HG03565 (cell line): Measurements from ENCODE around the gene PUM1.
"Not testable (repeated sequence)": the region's sequence is repeated elsewhere in the genome, so short reads cannot be mapped to it uniquely, and the experiment has no call there.

Experiments
- ATAC-seq: cut with Tn5 transposase; IDR thresholded peaks from one replicate; pipeline ENCODE4 v1.9.1; 2021; ENCODE audit warnings: mild to moderate bottlenecking, moderate library complexity; ENCODE audit not compliant: unreplicated experiment

PUM1 gene

DNA sequence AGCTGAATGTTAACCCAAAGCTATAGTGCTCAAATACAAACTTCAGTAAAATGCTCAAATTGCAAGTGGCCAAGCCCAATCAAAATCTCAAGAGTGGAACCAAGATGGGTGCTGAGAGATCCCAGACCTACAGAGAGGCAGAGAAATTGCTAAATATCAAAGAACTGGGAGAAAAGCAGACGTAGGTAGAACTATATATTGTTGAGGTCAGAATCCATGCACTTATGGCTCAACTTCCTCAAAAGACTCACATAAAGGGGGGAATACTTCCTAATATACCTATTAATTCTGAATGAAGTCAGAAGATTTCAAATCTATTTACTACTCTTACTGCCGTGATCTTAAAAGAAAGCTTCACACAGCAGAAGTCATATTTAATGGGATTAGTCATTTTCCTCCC lies 65.2 kb downstream of the PUM1 start:
- no peak for ATAC-seq

- no peak for ATAC-seq
These were observed 66.6 kb downstream of the PUM1 start for GRCh38 chr1:30998887-30999286.

GRCh38 chr1:30998171-30998570 lies 67.3 kb downstream of the PUM1 start:
- ATAC-seq = no peak

DNA sequence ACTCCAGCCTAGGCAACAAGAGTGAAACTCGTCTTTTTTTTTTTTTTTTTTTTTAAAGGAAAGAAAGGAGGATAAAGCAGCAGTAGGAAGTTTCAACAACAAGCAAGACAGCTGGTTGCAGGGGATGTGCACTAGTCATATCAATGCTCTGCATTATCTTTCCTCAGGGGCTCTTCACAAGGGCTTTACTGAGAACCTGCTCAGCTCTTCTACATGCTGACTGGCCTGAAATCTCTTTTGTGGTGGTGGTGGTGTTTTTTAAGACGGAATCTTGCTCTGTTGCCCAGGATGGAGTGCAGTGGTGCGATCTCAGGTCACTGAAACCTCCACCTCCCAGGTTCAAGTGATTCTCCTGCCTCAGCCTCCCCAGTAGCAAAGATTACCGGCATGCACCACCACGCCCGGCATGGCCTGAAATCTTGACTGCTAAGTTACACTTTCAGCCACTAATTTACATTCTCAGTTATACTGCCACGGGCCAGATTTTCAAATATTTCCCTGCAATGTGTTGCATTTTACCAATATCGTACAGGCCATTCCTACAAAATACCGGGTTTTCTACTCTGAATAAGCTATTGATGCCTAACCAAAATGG lies 68.0 kb downstream of the PUM1 start:
- no peak for ATAC-seq

DNA sequence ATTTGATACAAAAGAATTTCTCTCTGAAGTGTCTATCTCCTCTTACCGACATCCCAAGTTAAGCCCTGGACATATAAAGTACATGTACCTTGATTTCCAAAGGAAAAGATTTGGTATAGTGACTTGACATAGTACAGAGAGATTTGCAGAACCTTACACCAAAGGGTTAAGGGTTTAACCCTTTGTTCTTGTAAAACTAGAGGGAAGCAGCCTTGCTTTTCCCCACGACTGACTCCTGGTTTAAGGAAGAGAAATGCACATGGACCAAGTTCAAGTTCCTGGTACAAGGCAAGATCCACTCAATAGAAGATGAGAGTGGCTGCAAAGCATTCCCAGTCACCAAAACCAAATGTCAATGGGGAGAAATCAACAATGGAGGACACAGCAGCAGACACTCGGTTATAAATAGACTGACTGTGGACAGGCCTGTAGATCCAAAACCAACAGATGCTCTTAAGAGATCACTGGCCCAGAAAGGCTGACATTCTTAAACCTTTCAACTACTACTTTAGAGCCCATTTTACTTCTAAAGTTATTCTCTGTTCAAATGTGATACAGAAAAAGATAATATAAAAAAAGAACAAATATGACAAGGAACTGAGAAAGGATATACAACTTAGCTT lies 69.4 kb downstream of the PUM1 start:
- ATAC-seq = no peak

- ATAC-seq = no peak
These were observed 73.5 kb downstream of the PUM1 start for GRCh38 chr1:30991862-30992606.

DNA sequence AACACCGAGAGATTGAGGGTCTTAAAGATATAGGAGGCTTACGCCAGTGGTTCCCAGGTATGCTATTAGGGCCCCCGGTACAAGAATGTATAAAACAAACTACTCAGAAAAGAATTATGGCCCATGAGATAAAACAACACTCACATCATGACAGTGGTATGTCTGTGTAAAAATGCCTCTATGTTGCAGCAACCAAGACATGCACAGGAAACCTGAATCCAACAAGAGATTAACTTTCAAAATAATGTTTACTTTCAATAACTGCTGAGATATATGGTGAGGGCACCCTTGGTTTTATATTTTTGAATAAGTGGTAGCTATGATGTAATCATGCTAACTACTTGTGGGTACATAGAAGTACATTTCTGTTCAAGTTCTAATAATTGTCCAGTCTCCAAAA lies 74.9 kb downstream of the PUM1 start:
- ATAC-seq = no peak

DNA sequence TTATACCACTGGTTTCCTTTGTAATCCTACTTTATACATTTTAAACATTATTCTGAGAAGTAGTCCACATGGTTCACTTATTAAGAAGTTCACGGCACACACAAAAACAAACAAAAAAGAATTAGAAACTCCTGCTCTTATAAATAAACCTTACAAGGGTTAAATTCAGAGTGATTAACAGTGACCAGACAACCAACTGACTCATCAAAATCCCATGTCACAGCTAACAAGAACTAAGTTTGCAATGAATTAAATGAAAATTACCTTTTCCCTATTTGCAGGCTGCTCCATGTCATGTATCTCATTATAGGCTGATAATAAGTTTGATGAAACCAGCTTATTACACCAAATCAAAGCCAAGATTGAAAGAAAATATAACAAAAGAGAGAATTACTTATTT lies 77.5 kb downstream of the PUM1 start:
- no peak for ATAC-seq

DNA sequence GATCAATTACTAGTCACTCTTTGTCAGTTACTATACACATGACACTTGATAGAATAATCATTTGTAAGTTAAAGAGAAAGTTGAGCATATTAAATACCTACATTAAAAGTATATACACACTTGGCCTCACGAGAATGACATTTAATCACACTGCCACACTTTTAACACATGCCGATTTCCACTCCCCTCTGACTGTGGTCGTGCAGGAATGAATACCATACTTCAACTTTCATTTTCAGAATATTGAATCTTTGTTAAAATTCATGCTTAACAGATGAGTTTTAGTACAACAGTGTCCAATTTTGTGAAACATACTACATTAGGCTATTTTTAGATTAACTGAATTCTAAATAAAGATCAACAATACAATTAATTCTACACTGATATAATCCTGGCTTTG lies 78.8 kb downstream of the PUM1 start:
- ATAC-seq = no peak

DNA sequence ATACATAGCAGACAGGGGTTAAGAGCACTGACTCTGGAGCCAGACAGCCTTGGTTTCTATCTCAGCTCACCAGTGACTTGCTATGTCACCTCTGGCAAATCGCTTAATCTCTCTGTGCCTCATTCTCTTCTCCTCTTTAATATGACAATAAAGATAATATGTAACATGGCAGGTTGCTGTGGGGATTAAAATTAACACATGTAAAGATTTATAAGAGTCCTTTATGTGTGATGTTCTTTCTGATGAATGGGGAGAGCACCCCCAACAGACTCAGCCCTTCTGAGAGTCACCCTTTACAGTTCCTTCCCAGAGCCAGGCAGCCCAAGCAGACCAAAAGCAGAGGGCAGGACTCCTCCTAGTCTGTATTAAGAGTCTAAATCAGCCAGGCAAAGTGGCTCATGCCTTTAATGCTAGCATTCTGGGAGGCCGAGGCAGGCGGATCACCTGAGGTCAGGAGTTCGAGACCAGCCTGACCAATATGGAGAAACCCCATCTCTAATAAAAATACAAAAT lies 80.5 kb downstream of the PUM1 start:
- ATAC-seq = no peak

DNA sequence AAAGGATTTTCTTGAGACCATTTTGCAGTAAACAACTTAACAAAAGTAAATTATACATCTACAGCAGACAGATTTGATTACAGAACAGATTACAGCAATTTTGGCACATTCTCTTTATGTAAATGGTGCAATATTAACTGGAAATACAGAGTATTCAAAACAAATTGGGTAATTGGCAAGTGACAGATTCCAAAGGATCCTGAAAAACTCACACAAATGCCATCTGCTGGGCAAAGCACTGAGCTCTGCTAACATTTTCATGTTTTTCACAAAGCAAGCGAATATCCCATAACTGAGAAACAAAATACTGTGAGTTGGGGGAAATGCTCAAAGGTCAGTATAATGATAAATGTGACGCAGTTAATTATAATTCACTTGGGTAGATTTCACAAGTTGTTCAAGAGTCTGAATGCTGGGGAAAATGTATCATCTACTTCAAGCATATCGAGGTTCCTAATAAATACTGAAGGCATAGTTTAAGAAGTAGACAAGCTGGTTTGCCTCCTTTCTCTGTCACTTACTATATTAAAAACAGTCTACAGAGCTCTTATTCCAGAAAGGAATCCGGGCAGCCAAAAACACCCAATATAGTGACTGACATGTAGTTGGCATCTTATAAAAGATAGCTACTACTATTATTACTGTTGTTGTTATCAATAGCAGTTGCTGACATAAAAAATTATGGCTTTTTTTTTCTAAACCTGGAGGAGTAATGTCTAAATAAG lies 81.2 kb downstream of the PUM1 start:
- ATAC-seq = no peak

DNA sequence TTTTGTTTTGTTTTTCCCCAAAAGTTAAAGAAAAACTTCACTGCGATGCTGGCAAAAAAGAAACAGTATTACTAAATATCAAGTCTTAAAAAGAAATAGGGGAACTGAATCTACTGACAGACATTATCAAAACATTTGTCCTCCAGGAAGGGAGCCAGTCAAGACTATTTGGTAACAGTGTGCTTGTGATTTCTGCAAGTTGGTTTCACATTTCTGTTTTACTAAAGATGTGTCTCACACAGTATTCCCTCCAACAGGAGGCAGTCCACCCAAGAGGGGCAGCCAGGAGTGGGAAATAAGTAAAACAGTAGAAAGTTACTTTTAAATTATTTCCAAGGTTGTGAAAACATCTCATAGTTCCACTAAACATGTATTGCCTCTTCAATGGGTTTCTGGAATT lies 82.6 kb downstream of the PUM1 start:
- ATAC-seq = no peak

- ATAC-seq = no peak
These were observed 83.1 kb downstream of the PUM1 start for GRCh38 chr1:30982431-30982830.

GRCh38 chr1:30981172-30981571 lies 84.3 kb downstream of the PUM1 start:
- no peak for ATAC-seq

GRCh38 chr1:30977511-30977910 lies 88.0 kb downstream of the PUM1 start:
- no peak for ATAC-seq

DNA sequence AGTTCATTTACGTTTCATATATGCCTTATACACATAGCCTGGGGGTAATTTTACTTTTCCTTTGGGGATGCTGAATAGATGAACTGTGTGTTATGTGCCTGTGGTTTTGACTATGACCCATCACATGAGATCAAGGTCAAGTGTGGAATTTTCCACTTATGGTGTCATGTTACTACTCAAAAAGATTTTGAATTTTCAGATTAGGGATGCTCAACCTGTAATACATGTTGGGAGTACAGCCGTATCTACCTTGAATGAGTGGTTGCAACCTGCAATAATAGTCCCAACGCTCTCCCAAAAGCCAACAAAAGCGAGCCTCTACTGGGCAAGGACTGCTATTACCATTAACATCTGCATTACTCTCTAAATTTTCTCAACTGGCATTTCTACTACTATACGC lies 88.4 kb downstream of the PUM1 start:
- no peak for ATAC-seq

- ATAC-seq = no peak
These were observed 89.4 kb downstream of the PUM1 start for GRCh38 chr1:30976143-30976542.

DNA sequence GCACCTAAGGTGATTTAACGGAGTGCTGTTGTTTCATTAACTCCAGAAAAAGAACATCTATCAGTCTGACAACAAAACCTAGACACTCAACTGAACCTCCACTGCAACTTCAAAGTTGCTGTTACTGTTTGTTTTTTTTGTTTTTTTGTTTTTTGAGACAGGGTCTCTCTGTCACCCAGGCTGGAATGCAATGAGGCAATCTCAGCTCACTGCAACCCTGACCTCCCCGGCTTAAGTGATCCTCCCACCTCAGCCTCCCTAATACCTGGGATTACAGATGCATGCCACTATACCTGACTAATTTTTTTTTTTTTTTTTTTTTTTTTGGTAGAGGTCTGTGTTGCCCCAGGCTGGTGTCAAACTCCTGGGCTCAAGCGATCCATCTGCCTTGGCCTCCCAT lies 90.3 kb downstream of the PUM1 start:
- no peak for ATAC-seq

GRCh38 chr1:30974536-30974935 lies 91.0 kb downstream of the PUM1 start:
- no peak for ATAC-seq

DNA sequence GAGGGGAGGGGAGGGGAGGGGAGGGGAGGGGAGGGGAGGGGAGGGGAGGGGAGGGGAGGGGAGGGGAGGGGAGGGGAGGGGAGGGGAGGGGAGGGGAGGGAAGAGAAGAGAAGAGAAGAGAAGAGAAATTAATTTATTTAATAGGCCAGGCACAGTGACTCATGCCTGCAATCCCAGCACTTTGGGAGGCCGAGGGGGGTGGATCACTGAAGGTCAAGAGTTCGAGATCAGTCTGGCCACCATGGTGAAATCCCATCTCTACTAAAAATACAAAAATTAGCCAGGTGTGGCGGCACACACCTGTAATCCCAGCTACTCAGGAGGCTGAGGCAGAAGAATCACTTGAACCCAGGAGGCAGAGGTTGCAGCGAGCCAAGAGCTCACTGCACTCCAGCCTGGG lies 93.2 kb downstream of the PUM1 start:
- not testable (repeated sequence) for ATAC-seq

DNA sequence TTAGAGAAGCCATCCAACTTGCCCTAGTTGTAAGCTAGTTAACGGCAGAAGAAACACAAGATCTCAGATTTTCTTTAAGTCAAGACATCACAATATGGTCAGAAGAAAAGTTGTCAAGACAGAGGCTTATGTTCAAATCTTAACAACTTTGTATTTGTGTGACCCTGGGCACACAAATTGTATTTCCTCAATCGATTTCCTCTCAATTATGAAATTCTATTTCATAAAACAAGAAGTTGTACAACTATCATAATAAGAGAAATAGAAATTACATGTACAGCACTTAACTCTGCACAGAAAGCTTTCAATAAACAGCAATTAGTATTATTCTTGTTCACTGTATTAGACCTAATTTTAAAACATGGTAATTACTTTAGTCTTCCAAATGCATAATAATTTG lies 94.0 kb downstream of the PUM1 start:
- no peak for ATAC-seq

DNA sequence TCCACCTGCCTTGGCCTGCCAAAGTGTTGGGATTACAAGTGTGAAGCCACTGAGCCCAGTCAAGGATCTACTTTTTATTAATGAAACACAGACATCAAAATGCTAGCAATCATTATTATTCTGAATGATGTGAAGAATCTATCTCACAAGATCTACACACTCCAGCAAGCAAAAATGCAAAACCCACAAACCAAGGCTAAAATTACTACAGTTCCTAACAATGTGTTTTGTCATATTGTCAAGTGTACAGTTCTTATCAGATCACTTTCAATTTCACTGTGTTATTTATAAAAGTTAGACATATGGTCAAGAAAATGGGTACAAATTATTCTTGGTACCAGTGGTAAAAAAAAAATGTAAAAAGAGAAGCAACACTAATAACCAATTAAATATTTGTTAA lies 95.6 kb downstream of the PUM1 start:
- no peak for ATAC-seq
